ENCODE data around the gene SPNS1. TPM values are rescaled to one million over a fixed set of nuclear protein-coding genes. Genes with fewer than 3 reads are reported as not detected.
"Not testable (repeated sequence)": the region's sequence is repeated elsewhere in the genome, so short reads cannot be mapped to it uniquely, and the experiment has no call there.

Gene SPNS1
- total RNA-seq, 2 experiments from 2014 or later, result 24.8 to 26.1 TPM

DNA sequence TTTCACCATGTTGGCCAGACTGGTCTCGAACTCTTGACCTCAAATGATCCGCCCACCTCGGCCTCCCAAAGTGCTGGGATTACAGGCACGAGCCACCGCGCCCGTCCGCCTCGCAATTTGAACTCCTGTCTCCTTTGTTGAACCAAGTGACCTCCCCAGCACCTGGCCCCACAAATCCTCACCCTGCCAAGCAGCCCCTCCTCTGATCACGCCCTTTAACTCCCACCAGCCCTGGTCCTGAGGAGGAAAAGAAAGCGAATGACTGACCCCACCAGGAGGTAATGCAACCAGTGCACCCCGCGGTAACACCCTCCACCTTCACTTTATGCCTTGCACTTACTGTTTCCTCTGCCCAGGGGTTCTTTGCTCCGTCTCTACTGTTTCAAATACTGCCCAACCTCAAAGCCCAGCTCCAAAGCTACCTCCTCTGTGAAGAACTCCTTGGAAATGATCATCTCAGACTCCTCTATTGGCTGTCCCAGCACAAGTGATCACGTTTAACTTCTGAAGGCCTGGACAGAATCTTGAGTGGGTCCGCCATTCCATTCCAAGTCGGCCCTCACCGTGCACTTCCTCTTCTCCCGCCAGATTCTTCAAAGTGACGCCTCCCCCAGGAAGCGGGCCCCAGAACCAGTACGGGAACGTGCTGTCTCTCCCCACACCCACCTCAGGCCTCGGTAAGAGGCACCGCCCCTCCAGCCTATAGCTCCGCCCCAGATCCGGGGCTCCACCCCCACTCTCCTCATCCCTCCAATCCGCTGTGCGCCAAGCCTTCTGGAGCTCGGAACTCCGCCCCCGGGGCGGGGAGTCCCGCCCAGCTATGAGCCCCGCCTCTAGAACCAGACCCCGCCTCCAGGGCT is 38.4 kb upstream of the SPNS1 start:
- Mint-ChIP-seq H3K4me1 (peaks cover 25% of the 10 kb centered on the region), H3K9me3 (no peaks in the 10 kb centered on the region), H3K4me3 (peak overlapping the region; percentile 60), H3K27ac (peak overlapping the region; percentile 48), H3K27me3 (no peaks in the 10 kb centered on the region), H3K36me3 (ENCODE audit: low read depth) (no peaks in the 10 kb centered on the region)
- CTCF ChIA-PET, result interaction anchor here (0.6 to 4.9 kb wide), 9 partner anchors 9 to 90 kb away, joined by 3 to 22 read pairs (median 4); partner anchors contain the start of genes NFATC2IP and TUFM
- DNase-seq, result peak; percentile 86
- POLR2A ChIA-PET, result no interaction called here

DNA sequence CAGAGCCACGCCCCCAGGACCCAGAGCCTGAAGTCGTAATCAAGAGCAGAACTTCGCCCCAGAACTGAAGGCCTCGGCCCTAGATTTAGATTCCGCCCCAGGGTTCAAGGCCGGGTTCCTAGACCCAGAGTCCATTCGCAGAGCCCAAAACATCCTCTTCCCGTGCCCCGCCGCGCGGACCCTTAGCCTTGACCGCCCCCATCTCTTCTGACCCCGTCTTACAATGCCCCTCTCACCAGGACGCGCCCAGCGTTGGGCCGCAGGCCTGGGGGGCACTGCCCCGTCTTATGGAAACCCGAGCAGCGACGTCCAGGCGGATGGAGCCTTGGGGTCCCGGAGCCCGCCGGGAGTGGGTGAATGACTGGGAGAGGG is 37.8 kb upstream of the SPNS1 start:
- H3K36me3 Mint-ChIP-seq (ENCODE audit: low read depth), result no peaks in the 10 kb centered on the region
- H3K27ac Mint-ChIP-seq, result peak overlapping the region; percentile 48
- DNase-seq, result no peak
- H3K4me1 Mint-ChIP-seq, result peaks cover 24% of the 10 kb centered on the region
- ChIA-PET CTCF (interaction anchor here (0.6 to 4.9 kb wide), 9 partner anchors 8 to 91 kb away, joined by 3 to 22 read pairs (median 4); partner anchors contain the start of genes NFATC2IP and TUFM), POLR2A (no interaction called here)
- H3K4me3 Mint-ChIP-seq, result peak overlapping the region; percentile 60
- no peaks in the 10 kb centered on the region for H3K27me3 Mint-ChIP-seq
- H3K9me3 Mint-ChIP-seq, result no peaks in the 10 kb centered on the region

DNA sequence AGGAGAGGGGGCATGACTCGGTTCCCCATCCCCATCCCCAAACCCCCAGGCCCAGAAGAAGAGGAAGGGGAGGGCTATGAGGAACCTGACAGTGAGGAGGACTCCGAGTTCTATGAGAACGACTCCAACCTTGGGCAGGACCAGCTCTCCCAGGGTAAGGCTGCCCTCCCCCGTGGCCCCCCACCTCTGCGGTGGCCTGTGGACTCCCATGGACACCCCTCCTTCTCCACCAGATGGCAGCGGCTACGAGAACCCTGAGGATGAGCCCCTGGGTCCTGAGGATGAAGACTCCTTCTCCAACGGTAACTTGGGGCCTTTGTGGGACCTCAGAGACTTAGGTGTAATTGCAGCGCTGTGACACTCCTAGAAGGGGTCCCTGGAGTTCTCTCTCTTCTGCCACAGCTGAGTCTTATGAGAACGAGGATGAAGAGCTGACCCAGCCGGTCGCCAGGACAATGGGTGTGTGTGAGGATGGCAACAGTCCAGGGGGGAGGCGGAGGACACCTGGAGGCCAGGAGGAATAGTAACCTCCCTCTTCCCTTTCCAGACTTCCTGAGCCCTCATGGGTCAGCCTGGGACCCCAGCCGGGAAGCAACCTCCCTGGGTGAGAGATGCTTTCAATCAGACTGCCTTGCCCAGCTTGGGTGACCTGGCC is 37.2 kb upstream of the SPNS1 start:
- CTCF ChIA-PET, result interaction anchor here (1.2 to 4.9 kb wide), 3 partner anchors 8 to 92 kb away, joined by 3 to 22 read pairs (median 22); partner anchors contain the start of genes NFATC2IP and TUFM
- DNase-seq, result no peak
- Mint-ChIP-seq H3K4me3 (no peak overlapping the region), H3K9me3 (no peaks in the 10 kb centered on the region), H3K36me3 (ENCODE audit: low read depth) (no peaks in the 10 kb centered on the region), H3K27ac (no peak overlapping the region), H3K27me3 (no peaks in the 10 kb centered on the region), H3K4me1 (peaks cover 24% of the 10 kb centered on the region)
- POLR2A ChIA-PET, result no interaction called here

DNA sequence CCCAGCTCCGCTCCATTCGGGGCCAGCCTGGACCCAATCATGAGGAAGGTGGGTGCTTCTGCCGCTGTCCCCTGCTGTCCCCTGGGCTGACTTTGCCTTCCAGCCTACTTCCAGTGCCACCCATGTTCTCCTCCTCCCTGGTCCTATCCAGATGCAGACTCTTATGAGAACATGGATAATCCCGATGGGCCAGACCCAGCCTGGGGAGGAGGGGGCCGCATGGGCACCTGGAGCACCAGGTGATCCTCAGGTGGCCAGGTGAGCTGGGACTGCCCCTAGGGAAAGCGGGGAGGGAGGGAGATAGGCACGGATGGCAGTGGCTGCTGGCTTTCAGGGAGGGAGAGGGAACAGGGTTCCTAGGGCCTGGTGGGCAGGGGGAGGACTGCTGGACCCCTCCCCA is 35.9 kb upstream of the SPNS1 start:
- POLR2A ChIA-PET, result no interaction called here
- no peaks in the 10 kb centered on the region for H3K36me3 Mint-ChIP-seq (ENCODE audit: low read depth)
- no peak overlapping the region for H3K27ac Mint-ChIP-seq
- H3K9me3 Mint-ChIP-seq, result no peaks in the 10 kb centered on the region
- no peaks in the 10 kb centered on the region for H3K27me3 Mint-ChIP-seq
- no peak for DNase-seq
- H3K4me3 Mint-ChIP-seq, result no peak overlapping the region
- H3K4me1 Mint-ChIP-seq, result peaks cover 27% of the 10 kb centered on the region
- CTCF ChIA-PET, result interaction anchor here (1.4 to 4.9 kb wide), 2 partner anchors 11 to 15 kb away, joined by 3 to 22 read pairs; partner anchors contain the start of gene NFATC2IP

DNA sequence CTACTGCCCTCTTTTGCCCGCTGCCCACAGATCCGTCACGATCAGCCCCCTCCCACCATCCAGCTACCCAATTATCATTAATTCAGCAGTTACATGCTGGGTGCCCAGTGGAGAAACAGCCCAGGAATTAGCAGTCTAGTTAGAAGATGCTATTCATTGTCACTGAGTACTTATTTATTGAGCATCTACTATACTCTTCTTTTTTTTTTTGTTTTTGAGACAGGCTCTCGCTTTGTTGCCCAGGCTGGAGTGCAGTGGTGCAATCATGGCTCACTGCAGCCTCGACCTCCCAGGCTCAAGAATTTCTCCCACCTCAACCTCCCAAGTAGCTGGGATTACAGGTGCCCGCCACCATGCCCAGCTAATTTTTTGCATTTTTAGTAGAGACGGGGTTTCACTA is 34.8 kb upstream of the SPNS1 start:
- CTCF ChIA-PET, result interaction anchor here (1.4 to 4.9 kb wide), 3 partner anchors 10 to 77 kb away, joined by 3 to 22 read pairs (median 4); partner anchors contain the start of genes NFATC2IP and SH2B1
- H3K9me3 Mint-ChIP-seq, result not testable (repeated sequence)

DNA sequence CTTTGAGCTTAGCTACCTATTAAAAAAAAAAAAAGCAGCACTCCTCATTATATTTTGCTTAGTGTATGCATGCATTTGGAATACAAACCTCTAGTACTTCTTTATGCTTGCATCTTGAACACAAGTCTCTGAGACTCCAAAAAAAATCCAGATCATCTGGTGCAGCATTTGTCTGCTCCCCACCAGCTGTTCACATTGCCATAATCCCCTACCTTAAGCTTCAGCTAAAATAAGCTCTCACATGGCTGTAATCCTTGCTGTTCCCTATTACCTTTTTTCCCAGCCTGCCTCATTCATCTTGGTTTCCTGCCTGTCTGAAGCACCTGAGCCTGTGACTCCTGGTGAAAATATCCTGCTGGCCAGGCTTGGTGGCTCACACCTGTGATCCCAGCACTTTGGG is 31.3 kb upstream of the SPNS1 start:
- Mint-ChIP-seq H3K9me3 (no peaks in the 10 kb centered on the region), H3K27me3 (peaks cover 3% of the 10 kb centered on the region), H3K36me3 (ENCODE audit: low read depth) (no peaks in the 10 kb centered on the region), H3K27ac (no peak overlapping the region), H3K4me1 (peaks cover 25% of the 10 kb centered on the region), H3K4me3 (no peak overlapping the region)
- ChIA-PET CTCF (interaction anchor here (1.5 to 3.8 kb wide), 4 partner anchors 11 to 105 kb away, joined by 3 to 30 read pairs (median 14); partner anchors contain the start of gene CD19), POLR2A (no interaction called here)
- no peak for DNase-seq

More for the DNA sequence above, 34.8 kb upstream of the SPNS1 start:
- peaks cover 29% of the 10 kb centered on the region for H3K4me1 Mint-ChIP-seq
- H3K36me3 Mint-ChIP-seq (ENCODE audit: low read depth); H3K27ac Mint-ChIP-seq; H3K27me3 Mint-ChIP-seq; DNase-seq; H3K4me3 Mint-ChIP-seq: not testable (repeated sequence)
- POLR2A ChIA-PET, result interaction anchor here (0.6 kb wide), 1 partner anchor 641 kb away, joined by 4 read pairs; no protein-coding TSS in a partner anchor

DNA sequence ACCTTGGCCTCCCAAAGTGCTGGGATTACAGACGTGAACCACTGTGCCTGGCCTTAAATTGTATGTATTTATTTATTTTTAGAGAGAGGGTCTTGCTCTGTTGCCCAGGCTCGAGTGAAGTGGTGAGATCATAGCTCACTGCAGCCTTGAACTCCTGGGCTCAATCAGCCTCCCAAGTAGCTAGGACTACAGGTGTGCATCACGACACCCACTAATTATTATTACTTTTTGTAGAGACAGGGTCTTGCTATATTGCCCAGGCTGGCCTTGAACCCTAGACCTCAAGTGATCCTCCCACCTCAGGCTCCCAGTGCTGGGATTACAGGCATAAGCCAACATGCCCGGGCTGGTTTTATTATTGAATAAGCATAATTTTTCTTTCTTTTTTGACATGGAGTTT is 27.9 kb upstream of the SPNS1 start:
- CTCF ChIA-PET, result interaction anchor here (1.0 to 3.8 kb wide), 3 partner anchors 11 to 37 kb away, joined by 3 to 30 read pairs (median 4); partner anchors contain the start of gene CD19
- Mint-ChIP-seq H3K9me3 (no peaks in the 10 kb centered on the region), H3K27me3 (peaks cover 3% of the 10 kb centered on the region), H3K4me3 (no peak overlapping the region), H3K36me3 (ENCODE audit: low read depth) (peaks cover 3% of the 10 kb centered on the region), H3K27ac (no peak overlapping the region), H3K4me1 (peaks cover 36% of the 10 kb centered on the region)
- POLR2A ChIA-PET, result no interaction called here
- no peak for DNase-seq

DNA sequence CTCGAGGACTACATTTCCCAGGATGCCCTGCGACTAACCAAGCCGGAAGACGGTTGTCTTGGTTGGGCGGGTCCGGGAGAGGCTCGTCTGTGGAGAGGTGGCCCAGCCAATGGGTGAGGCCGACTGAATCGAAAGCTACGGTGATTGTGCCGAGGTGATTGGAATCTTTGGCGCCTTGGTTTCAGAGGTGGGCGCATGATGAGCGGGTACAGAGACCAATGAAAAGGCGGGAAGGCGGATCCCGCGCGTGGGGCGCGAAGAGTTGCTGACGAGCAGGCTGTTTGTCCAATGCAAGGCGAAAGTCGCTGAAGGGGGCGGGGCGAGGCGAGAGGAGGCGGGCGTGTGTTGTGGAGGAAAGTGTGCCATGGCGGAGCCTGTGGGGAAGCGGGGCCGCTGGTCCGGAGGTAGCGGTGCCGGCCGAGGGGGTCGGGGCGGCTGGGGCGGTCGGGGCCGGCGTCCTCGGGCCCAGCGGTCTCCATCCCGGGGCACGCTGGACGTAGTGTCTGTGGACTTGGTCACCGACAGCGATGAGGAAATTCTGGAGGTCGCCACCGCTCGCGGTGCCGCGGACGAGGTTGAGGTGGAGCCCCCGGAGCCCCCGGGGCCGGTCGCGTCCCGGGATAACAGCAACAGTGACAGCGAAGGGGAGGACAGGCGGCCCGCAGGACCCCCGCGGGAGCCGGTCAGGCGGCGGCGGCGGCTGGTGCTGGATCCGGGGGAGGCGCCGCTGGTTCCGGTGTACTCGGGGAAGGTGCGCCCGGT is 23.7 kb upstream of the SPNS1 start, which contains the start of gene NFATC2IP:
NFATC2IP (plus strand) TSS at position 290 of the 762 bp plus-strand sequence; CDS start at position 365, 75 bp downstream.
- Mint-ChIP-seq H3K9me3 (no peaks in the 10 kb centered on the region), H3K27ac (peak within 1 kb of the TSS; percentile 99), H3K36me3 (ENCODE audit: low read depth) (peaks cover 32% of the 10 kb centered on the region), H3K4me3 (peak within 1 kb of the TSS; percentile 100), H3K27me3 (peaks cover 3% of the 10 kb centered on the region), H3K4me1 (peaks cover 36% of the 10 kb centered on the region)
- ChIA-PET CTCF (interaction anchor here (0.6 to 2.9 kb wide), 4 partner anchors 13 to 65 kb away, joined by 3 to 22 read pairs (median 3); no protein-coding TSS in a partner anchor), POLR2A (interaction anchor here (0.6 kb wide), 1 partner anchor 80 kb away, joined by 9 read pairs; no protein-coding TSS in a partner anchor)
- peak; percentile 100 for DNase-seq

DNA sequence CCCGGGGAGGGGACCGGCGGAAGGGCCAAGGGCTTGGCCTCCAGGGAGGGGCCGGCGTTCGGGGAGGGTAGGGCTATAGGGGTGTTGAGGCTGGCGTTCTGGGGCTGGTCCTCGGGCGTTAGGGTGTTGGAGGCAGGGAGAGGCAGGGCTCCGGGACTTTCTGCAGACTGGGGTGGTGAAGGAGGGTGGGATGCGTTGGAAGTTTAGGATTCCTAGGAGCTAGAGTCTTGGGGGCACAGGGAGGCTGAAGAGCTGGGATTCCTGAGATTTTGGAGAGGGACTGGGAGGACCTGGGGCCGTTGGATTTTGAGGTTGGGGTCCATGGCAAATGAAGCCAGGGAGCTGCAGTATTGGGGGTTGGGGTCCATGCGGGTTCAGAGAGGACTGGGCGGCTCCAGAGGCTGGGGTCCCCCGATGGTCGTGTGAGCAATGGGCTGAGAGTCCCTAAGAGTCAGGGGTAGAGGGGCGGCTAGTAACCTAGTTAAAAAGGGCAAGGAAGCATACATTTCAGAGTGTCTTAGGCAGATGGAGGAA is 23.1 kb upstream of the SPNS1 start:
- no peaks in the 10 kb centered on the region for H3K9me3 Mint-ChIP-seq
- ChIA-PET POLR2A (interaction anchor here (0.6 kb wide), 1 partner anchor 105 kb away, joined by 3 read pairs; the partner anchor contains the start of gene TUFM), CTCF (no interaction called here)
- peak overlapping the region; percentile 99 for H3K27ac Mint-ChIP-seq
- DNase-seq, result peak; percentile 57
- H3K27me3 Mint-ChIP-seq, result peaks cover 3% of the 10 kb centered on the region
- peak overlapping the region; percentile 100 for H3K4me3 Mint-ChIP-seq
- peaks cover 36% of the 10 kb centered on the region for H3K36me3 Mint-ChIP-seq (ENCODE audit: low read depth)
- peaks cover 36% of the 10 kb centered on the region for H3K4me1 Mint-ChIP-seq

DNA sequence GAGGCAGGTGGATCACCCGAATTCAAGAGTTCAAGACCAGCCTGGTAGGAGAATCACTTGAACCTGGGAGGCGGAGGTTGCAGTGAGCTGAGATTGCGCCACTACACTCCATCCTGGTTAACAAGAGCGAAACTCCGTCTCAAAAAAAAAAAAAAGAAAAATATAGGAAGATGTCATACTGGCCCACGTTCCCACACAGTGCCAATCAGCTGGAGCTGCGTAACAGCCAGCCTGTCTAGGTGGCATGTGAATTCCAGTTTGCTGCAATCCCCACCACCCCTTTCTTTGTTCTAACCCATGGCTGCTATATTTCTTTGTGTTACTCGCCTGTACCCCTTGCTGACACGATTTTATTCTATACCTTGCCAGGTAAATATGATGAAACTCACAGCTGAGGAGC is 16.4 kb upstream of the SPNS1 start:
- POLR2A ChIA-PET, result no interaction called here
- Mint-ChIP-seq H3K36me3 (ENCODE audit: low read depth) (peaks cover 65% of the 10 kb centered on the region), H3K4me1 (peaks cover 12% of the 10 kb centered on the region), H3K27ac (no peak overlapping the region), H3K4me3 (no peak overlapping the region), H3K9me3 (no peaks in the 10 kb centered on the region), H3K27me3 (no peaks in the 10 kb centered on the region)
- CTCF ChIA-PET, result no interaction called here
- DNase-seq, result no peak

DNA sequence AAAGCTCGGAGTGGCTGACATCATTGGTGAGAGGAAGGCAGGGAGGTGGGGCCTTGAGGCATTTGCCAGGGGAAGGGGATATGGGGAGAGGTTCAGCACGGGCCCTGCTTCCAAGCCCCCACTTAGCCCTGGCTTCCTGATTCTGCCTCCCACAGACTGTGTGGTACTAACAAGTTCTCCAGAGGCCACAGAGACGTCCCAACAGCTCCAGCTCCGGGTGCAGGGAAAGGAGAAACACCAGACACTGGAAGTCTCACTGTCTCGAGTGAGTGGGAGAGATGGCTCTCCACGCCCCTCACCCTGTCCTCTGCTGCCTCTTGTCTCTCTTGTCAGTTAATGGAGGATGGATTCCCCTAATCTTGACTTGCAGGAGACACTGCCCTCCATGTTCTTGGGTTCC is 15.7 kb upstream of the SPNS1 start:
- Mint-ChIP-seq H3K27me3 (no peaks in the 10 kb centered on the region), H3K9me3 (no peaks in the 10 kb centered on the region), H3K27ac (no peak overlapping the region), H3K36me3 (ENCODE audit: low read depth) (peaks cover 62% of the 10 kb centered on the region), H3K4me1 (peaks cover 9% of the 10 kb centered on the region), H3K4me3 (no peak overlapping the region)
- no peak for DNase-seq
- ChIA-PET POLR2A (no interaction called here), CTCF (interaction anchor here (0.9 kb wide), 1 partner anchor 112 kb away, joined by 3 read pairs; the partner anchor contains the start of gene TUFM)

DNA sequence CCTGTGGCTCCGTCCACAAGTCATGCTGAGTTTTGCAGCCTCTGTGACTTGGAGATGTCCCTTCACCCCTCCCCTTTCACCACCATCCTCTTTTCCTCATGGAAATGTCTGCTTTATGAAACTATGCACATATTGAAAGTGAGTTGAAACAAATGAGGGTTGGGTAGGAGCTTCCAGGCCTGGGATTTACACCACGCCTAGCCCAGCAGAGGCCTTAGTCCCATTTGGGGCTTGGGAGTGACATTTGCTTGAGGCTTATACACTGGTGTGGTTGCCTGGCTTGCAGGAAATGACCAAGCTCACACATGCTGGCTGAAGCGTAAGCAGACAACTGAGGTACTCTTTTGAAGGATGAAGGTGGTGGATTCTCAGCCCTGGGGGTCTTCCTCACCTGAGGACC is 10.5 kb upstream of the SPNS1 start:
- Mint-ChIP-seq H3K4me1 (peaks cover 2% of the 10 kb centered on the region), H3K36me3 (ENCODE audit: low read depth) (peaks cover 45% of the 10 kb centered on the region), H3K27me3 (no peaks in the 10 kb centered on the region), H3K4me3 (no peak overlapping the region), H3K9me3 (no peaks in the 10 kb centered on the region), H3K27ac (no peak overlapping the region)
- POLR2A ChIA-PET, result interaction anchor here (0.8 kb wide), 1 partner anchor 10 kb away, joined by 3 read pairs; no protein-coding TSS in a partner anchor
- DNase-seq, result no peak
- CTCF ChIA-PET, result interaction anchor here (0.6 kb wide), 1 partner anchor 1076 kb away, joined by 3 read pairs; no protein-coding TSS in a partner anchor
